NCI-H2196 (cell line): ENCODE measurements around the gene NFE2.
A peak's percentile ranks its signal among the peaks of the same experiment; 100 is the strongest.
"Not testable (repeated sequence)": the region's sequence is repeated elsewhere in the genome, so short reads cannot be mapped to it uniquely, and the experiment has no call there.

Source experiments
- DNase-seq: peaks from one replicate; lab custom pipeline; 2025; ENCODE audit not compliant: unreplicated experiment; lab: John Stamatoyannopoulos, UW

The NFE2 gene

DNA sequence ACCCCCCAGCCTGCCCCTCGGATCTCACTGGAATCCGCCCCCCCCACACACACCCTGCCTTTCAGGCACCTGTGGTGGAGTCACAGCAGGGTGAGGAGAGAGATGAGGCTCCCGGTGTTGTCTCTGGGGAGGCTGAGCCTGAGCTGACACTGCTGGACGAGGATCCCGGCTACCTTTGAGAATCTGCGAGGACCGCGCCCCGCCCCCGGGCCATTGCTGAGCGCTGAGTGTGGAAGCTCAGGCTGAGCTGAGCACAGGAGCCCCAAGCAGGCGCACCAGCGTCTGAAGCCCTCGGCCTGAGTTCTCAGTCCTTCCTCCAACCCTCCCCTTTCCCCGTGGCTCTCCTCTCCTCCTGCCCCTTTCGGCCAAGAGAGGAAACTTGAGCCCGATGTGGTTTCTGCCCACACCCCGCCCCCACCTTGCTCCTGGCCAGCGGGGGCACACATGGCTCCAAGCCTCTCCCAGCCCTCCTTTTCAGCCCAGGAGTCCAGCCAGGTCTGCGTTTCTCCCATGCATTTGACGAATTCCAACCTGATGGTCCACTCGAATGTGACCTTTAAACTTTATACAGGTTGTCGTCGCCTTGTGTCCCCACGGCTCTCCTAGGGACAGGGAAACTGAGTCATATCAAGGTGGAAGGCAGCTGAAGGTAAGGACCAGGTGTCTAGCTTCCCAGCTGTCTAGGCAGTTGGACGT, at the start of gene NFE2:
Gene NFE2 (minus strand): TSS at position 284 of the 696 bp plus-strand sequence. CDS start 5,767 bp downstream, outside the sequence.
- DNase-seq, result no peak

GRCh38 chr12:54349679-54350078, 48.9 kb upstream of the NFE2 start:
- DNase-seq, result no peak

DNA sequence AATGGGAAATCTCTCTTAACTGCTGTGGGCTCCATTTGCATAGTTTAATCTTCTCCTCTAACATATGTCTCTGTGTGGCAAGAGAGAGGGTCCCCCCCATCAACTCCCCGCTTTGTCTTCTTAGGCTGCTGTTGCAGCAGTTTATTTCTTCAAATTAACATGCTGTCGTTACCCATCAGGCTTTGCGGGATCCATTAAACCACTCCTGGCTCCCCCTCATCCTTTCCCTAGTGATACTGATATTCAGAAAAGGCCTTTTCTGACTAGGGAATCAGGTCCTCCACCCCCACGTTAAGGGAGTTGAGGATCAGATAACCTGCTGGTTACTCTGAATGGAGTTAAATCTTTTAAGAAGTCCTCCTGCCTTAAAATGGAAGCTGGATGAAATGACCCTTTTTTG, 48.2 kb upstream of the NFE2 start:
- no peak for DNase-seq

GRCh38 chr12:54341378-54342300, 40.8 kb upstream of the NFE2 start:
- DNase-seq, result no peak

- no peak for DNase-seq
Measured at GRCh38 chr12:54340846-54341245, 40.0 kb upstream of the NFE2 start.

DNA sequence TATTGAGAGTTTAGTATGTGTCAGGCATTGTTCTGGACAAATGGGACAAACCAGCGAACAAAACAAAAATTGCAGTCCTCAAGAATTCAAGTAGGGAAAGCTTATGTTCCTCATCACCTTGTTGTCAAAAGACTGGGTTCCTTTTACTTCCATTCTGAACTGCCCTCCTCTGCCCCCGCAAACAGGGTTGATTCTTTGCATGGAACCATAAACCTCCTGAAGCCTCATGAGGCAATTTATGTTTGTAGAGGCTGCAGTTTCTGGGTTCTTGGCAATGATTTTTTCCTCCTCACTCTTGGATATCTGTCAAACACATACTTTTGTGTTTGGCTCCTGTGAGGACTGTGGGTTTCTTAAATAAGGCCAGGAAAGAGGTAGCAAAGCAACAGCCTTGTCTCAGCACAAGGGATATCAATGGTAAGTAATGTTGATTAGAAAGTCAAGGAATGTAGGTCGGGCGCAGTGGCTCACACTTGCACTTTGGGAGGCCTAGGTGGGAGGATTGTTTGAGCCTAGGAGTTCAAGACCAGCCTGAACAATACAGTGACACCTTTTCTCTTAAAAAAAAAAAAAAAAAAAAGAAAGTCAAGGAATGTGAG, 38.0 kb upstream of the NFE2 start:
- no peak for DNase-seq

DNA sequence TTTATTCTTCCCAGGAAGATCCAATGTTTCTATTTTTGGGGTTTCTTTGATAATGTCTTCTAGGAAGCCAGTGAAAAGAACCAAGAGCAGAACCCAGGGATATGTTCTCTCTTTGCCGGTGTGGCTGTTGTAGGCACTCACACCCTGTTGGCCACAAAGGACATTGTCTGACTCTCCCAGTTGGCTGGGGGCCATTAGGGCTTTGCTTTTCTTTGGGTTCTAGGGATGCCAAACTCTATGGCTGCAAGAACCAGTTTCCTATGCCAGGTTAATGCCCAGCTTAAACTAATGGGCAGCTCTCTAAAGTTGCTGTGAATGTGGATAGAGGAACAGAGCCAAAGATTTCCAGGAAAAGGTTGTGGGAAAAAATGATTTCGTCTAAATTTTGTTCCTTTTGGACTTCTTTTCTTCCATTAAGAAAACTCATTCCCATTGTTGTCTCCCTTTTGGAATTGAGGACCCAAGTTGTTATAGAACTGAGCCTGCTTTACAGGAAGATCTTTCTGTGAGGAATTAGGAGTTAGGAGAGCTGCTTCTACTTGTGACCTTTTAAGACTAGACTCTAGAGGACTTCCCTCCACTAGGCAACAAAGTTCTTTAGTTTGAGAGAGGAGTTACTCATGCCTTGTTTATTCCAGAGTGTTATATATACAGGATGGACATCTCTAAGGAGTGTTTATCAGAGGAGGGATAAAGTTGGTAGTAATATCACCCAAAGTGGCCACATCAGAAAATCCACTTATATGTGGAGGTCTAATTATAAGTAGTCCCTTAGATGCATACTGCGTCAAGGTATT, 37.2 kb upstream of the NFE2 start:
- DNase-seq, result no peak

- peak; percentile 40 for DNase-seq
Measured at GRCh38 chr12:54337280-54337842, 36.5 kb upstream of the NFE2 start.

- no peak for DNase-seq
Measured at GRCh38 chr12:54333420-54334034, 32.7 kb upstream of the NFE2 start.

DNA sequence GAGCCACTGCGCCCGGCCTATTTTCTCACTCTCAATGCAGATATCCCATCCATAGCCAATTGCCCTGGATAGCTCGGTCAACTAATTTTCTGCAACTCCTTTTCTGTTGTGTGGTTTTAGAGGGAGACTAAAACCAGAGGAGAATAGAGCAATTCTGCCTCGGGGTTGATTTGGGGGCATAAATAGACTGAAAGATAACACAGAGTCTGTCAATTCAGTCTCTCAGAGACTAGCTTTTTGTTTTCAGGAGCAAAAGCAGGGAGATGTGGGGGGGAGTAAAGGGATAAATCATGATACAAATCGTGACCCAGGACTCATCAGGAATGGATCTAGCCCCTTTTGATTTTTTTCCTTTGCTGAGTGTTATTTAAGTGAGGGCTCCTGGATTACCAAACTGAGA, 30.6 kb upstream of the NFE2 start:
- DNase-seq, result no peak

DNA sequence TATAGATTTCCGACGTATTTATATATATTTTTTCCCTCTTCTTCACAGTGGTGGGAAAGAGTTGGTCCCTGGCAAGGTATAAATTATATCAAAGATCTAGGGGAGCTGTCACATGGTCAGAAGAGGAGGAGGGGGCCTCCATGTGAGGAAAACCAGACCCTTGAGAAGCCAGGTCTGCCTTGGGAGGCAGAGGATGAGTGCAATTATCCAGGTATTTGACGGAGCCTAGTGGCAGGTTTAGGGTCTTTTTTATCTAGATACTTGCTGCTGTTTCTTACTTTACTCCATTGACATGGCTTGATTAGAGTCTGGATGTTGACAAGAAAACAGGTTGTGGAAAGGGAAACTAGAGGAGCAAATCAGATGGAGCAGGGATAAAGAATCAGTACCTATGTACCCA, 29.6 kb upstream of the NFE2 start:
- no peak for DNase-seq

DNA sequence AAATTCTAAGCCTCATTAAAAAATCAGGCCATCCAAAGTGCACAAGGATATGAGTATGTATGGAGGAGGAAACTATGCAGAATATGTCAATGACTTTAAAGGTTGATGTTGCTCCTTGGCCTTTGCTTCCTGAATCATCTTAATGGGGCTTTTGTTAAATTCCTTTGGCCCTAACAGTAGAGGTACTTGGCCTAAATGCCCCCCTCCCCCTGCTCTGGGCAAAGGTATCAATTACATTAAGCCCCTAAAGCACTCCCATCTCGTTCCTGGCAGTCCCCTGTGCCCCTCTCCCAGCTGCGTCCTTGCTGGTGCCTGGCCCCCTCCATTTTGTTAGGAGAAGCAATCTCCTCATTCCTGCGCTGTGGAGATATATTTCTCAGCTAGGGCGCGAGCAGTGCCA, 28.9 kb upstream of the NFE2 start:
- no peak for DNase-seq

DNA sequence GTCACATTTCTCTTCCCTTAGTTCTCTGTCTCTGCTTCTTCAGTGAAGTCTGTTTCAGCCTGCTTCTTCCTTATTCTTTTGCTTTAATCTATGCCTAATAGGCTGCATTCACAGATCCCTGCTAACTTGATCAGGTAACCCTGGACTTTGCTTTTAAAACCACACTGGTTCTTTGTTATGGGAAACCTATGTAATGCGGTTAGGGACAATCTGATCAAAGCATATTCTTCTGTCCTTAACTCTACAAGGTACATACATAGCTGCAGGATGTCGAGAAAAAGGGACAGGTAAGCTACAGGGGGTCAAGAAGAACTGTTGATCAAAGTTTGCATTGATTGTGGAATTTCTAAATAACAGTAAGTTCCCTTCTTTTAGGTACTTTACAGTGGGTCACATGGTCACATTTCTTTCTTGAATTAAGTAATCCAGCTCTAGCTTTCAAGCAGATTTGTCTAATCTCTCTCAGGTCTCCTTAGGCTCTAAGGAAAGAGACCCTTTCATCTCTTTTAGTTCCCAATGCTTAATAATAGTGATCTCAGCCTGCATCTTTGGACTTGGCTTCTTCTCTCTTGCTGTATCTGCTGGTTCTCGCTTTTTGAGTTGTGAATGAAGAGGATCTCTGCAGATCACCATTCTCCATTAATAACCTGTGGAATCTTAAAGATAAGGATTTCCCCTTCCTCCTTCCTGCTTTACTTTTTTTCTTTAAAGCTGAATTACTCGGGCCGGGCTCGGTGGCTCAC, 28.0 kb upstream of the NFE2 start:
- no peak for DNase-seq

DNA sequence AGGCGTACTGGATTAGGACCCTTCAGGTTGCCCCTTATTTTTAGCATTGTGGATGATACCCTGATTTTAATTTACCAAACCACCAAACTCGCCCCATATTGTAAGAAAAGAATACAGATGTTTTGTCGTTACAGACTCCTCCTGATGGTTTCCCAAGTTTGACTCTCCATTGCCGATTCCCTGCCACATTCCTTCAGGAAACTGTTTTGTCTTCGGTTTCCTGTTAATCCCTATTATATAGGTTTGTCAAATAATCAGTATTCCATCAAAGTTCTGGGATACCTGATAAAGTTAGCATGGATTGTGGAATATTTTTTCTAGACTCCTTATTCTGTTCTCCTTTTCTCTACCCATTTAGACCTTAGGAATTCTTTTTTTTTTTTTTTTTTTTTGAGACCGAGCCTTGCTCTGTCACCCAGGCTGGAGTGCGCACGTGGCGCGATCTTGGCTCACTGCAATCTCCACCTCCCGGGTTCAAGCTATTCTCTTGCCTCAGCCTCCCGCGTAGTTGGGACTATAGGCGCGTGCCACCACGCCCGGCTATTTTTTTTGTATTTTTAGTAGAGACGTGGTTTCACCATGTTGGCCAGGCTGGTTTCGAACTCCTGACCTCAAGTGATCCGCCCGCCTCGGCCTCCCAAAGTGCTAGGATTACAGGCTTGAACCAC, 24.8 kb upstream of the NFE2 start:
- DNase-seq, result not testable (repeated sequence)

- DNase-seq, result peak; percentile 98
Measured at GRCh38 chr12:54324617-54325441, 24.0 kb upstream of the NFE2 start, which contains the start of gene COPZ1. Gene COPZ1, plus strand, starts transcription at chr12:54325131. Its CDS starts 33 bp downstream, at chr12:54325164.

DNA sequence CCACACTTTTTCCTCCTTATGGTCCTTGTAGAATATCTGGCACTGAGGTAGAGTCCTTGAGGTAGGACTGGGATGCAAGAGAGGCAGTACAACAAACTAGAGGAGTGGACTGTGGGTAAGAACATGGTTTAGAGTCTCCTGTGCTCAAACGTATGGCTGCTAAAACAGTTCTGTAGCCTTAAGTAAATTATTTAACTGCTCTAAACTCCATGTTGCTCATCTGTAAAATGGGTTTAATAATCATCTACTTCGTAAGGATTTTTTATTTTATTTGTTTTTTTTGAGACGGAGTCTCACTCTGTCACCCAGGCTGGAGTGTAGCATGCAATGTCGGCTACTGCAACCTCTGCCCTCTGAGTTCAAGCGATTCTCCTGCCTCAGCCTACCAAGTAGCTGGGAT, 20.5 kb upstream of the NFE2 start:
- no peak for DNase-seq

DNA sequence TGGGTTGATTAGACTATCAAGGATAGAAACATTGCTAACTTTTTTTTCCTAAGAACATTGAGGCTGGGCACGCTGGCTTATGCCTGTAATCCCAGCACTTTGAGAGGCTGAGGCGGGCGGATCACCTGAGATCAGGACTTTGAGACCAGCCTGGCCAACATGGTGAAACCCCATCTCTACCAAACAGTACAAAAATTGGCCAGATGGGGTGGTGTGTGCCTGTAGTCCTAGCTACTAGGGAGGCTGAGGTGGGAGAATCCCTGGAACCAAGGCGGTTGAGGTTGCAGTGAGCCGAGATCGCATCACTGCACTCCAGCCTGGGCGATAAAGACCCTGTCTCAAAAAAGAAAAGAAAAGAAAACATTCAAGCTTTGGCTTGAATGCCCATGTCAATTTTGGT, 11.5 kb upstream of the NFE2 start:
- not testable (repeated sequence) for DNase-seq

- no peak for DNase-seq
Measured at GRCh38 chr12:54311051-54311450, 10.2 kb upstream of the NFE2 start.
